ENCODE results near the gene KNL1.
"Not testable (repeated sequence)": the region's sequence is repeated elsewhere in the genome, so short reads cannot be mapped to it uniquely, and the experiment has no call there.

Gene KNL1

GRCh38 chr15:40660686-40661085 lies 66.6 kb downstream of the KNL1 start:
- no peak for DNase-seq (ENCODE audit: low read depth in 3 of 3)

GRCh38 chr15:40664909-40665308 lies 70.9 kb downstream of the KNL1 start:
- DNase-seq (ENCODE audit: low read depth in 3 of 3) = no peak

- DNase-seq (ENCODE audit: low read depth in 3 of 3) = not testable (repeated sequence)
Observed at GRCh38 chr15:40676290-40676689, 82.2 kb downstream of the KNL1 start.

- DNase-seq (ENCODE audit: low read depth in 3 of 3) = not testable (repeated sequence)
Observed at GRCh38 chr15:40676906-40677305, 82.9 kb downstream of the KNL1 start.

GRCh38 chr15:40680151-40680550 lies 86.1 kb downstream of the KNL1 start:
- DNase-seq (ENCODE audit: low read depth in 3 of 3) = no peak

- DNase-seq (ENCODE audit: low read depth in 3 of 3) = not testable (repeated sequence)
Observed at GRCh38 chr15:40680959-40681358, 86.9 kb downstream of the KNL1 start.

GRCh38 chr15:40684381-40684780 lies 90.3 kb downstream of the KNL1 start:
- no peak for DNase-seq (ENCODE audit: low read depth in 3 of 3)

- no peak for DNase-seq (ENCODE audit: low read depth in 3 of 3)
Observed at GRCh38 chr15:40685376-40685775, 91.3 kb downstream of the KNL1 start.

GRCh38 chr15:40688932-40689799 lies 95.1 kb downstream of the KNL1 start:
- no peak for DNase-seq (ENCODE audit: low read depth in 3 of 3)

GRCh38 chr15:40691737-40692136 lies 97.7 kb downstream of the KNL1 start:
- no peak for DNase-seq (ENCODE audit: low read depth in 3 of 3)

- no peak for DNase-seq (ENCODE audit: low read depth in 3 of 3)
Observed at GRCh38 chr15:40693904-40694687, 100.0 kb downstream of the KNL1 start.

GRCh38 chr15:40694688-40695468 lies 100.8 kb downstream of the KNL1 start, which contains the start of gene RAD51:
Gene RAD51 (plus strand): TSS chr15:40695174. CDS start chr15:40698759, 3,585 bp downstream.
- DNase-seq (ENCODE audit: low read depth in 3 of 3) = peak; percentile 82 to 92 (median 91)

GRCh38 chr15:40695469-40695890 lies 101.4 kb downstream of the KNL1 start:
- no peak for DNase-seq (ENCODE audit: low read depth in 3 of 3)

- DNase-seq (ENCODE audit: low read depth in 3 of 3) = no peak
Observed at GRCh38 chr15:40696228-40696627, 102.2 kb downstream of the KNL1 start.

- DNase-seq (ENCODE audit: low read depth in 3 of 3) = no peak
Observed at GRCh38 chr15:40697916-40698315, 103.9 kb downstream of the KNL1 start.

GRCh38 chr15:40702077-40702476 lies 108.0 kb downstream of the KNL1 start:
- DNase-seq (ENCODE audit: low read depth in 3 of 3) = no peak

- no peak for DNase-seq (ENCODE audit: low read depth in 3 of 3)
Observed at GRCh38 chr15:40706121-40706520, 112.1 kb downstream of the KNL1 start.

Data from stimulated activated CD4-positive, alpha-beta T cell treated with anti-CD3 and anti-CD28 coated beads, TNF-alpha, amount 100 ng/mL, for 24 hours (primary cell).